ENCODE data around the gene OR52L1.
"Not testable (repeated sequence)": the region's sequence is repeated elsewhere in the genome, so short reads cannot be mapped to it uniquely, and the experiment has no call there.

OR52L1 gene

DNA sequence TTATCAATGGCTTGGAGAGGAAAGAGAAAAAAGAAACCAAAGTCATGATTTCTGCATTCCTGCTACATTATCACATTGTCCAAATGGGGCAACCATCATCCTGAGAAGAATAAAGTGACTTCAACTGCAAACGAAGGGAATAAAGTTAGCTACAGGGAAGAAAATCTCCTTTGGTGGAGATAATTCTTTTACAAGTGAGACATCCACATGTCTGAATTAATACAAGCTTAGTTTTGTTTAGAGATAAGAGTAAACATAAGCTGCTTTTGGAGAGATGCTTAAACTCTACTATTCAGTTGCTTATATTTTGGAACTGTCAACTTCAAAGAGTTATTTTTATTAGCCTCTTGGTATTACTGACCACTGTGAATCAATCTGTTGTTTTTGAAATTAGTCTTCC lies at the start of gene OR52L1:
Gene OR52L1 (minus strand): TSS at position 101 of the 400 bp plus-strand sequence. CDS start 55 bp downstream, at position 46.
- DNase-seq (ENCODE audit: low spot score) = no peak

DNA sequence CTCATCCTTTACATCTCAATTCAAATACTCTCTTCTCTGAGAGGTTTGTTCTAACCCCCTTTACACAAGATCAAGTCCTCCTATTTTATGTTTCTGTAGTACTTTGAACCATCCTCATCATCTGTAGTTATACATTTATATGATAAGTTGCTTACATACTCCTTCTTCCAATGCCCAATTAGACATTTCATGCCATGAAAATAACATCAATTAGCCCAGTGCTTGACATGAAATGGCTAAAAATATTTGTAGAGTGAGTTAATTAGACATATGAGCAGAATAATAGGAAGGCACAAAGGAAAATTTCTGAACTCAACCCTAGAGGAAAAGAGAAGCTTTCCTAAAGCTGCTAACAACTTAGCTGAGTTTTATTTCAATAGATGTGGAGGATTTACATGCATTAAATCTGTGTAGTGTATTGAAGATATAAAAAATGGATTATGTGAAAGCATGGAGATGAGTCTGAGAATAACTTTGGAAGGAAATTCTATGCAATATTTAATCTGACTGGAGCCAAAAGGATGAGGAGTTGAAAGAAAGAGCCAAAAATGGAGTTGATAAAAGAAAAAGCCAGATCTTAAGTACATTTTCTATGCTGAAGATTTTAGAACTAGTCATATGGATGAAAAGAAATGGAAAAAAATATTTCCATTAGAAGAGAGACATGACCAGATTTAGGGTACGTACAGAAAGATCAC lies 44.1 kb upstream of the OR52L1 start, which contains the start of gene OR56A1:
Gene OR56A1 (minus strand): TSS at position 51 of the 698 bp plus-strand sequence. CDS start 3,066 bp downstream, outside the sequence.
- DNase-seq (ENCODE audit: low spot score) = no peak

DNA sequence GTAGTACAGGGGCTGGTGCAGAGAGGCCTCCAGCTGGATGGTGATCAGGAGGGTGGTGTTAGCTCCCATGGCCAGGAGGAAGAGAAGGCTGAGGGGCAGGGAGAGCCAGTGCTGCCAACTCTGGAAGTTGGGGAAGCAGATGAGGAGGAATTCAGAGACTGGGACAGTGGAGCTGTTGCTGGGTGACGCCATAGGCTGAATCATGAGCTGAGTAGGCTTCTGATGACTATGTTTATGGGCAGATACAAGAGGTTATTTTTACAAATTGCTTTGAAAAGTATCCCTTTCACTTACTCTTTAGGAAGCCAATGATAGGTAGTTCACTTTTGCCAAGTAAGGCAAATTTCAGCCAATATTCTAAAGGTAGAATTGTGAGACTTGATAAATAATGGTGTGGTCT lies 40.7 kb upstream of the OR52L1 start:
- DNase-seq (ENCODE audit: low spot score) = no peak

DNA sequence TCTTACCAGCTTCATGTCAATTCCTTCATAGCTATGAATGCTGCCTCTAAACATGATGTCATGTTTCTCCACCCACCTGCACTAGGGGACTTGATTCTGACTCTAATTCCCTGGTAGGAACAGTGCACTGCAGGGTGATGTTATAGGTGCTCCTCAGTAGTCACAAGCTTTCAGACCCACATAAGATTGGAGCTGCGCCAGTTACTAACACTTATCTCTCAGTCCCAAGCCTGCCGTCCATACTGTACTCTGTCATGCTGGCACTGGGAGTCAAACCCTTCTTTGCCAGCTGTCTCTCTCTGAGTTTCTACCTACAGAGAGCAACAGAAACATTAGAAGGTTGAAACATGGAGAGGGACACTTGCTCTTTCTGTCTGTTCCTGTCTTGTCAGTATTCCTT lies 38.3 kb upstream of the OR52L1 start:
- DNase-seq (ENCODE audit: low spot score) = no peak

DNA sequence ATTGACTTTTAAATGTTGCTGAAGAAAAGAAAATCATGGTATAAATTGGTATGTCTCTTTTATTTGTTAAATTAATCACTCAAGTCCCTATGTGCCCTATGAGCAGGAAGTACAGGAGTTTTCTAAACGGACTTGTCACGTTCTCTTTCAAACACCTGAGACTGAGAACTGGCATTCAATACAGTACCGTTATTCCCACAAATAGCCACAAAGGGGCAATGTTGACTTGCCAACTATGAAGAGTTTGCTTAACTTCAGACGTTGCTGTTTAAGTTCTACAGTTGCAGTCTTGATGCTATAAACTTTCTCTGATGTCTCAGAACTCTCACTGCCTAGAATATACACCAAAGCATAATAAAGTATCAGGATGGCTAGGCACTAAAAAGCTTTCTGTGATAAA lies 36.2 kb upstream of the OR52L1 start:
- DNase-seq (ENCODE audit: low spot score) = peak; percentile 47

DNA sequence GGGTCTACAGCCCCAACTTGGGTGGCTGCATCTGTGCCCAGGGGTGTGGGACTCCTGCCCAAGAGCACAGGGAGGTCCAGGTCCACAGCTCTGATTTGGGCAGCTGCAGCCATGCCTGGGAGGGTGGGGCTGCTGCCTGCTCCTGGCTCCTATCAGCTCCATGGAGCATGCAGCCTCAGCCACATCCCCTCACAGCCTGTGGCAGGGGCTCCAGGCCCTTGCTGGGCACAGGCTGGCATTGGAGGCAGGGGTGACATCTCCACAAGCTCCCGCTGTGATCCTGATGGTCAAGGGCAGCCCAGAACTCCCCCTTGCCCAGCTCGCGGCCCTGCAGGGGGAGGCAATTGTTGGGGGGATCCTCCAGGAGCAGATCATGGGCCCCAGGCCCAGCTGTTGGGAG lies 26.3 kb upstream of the OR52L1 start:
- DNase-seq (ENCODE audit: low spot score) = no peak

DNA sequence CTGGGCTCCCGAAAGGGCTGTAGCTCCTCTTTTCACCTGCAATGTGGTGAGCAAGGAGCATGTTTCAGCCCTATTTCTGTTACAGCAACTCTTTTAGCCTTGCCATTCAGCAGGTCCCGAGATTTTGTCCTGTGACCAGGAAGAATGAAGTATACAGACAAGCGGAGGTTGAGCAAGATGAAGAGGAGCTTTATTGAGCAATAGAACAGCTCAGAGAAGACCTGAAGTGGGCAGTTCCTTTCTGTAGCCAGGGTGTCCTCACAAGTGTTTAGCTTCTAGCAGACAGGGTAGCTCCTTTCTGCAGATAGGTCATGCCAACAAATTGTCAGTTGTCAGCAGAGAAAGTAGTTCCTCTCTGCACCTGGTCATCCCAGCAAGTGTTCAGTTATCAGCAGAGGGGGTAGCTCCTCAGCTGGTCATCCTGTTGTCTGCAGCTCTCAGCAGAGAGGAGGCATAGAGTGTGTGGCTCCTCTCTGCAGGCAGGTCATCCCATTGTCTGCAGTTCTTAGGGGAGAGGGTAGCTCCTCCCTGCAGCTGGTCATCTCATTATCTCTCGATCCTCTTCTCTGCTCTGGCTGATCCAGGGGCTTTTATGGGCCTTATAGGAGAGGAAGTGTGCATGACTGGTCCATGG lies 25.4 kb upstream of the OR52L1 start:
- no peak for DNase-seq (ENCODE audit: low spot score)

DNA sequence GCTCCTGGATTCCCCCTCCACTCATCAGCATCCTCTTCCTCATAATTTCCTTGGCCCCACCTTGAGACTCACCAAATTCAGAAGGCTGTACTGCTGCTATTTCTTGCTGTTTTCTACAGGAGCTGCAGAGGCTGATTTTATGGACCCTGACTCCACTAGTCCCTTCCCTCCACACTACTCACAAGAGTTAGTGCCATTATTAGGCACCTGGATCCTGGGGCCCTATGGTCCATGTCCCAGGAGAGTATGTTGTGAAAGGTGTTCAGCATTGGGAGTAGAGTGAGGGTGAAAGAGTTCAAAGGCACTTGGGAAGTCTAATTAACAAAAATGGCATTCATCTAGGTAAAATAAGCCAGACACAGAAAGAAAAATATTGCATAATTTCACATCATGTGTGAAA lies 20.1 kb upstream of the OR52L1 start, which contains the start of gene OR56A4:
Gene OR56A4 (minus strand): TSS at position 101 of the 400 bp plus-strand sequence. CDS start 3,954 bp downstream, outside the sequence.
- DNase-seq (ENCODE audit: low spot score) = no peak

DNA sequence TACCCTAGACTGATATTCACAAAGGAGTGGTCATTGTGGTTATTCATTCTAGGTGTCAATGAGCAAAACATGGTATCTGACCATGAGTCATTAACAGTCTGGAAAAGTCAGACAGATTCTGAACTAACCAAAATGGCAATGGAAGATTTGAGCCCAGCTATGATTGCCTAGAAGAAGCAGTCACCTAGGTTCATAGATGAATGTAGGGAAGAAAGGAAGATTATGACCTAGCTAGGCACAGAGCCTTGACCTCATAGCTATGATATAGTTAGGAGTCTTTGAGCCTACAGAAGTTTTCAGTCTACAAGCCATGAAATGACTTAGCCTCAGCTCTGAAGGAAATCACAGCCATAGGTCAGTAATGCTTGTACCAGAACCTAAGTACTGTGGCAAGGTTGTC lies 19.6 kb upstream of the OR52L1 start:
- DNase-seq (ENCODE audit: low spot score) = no peak

DNA sequence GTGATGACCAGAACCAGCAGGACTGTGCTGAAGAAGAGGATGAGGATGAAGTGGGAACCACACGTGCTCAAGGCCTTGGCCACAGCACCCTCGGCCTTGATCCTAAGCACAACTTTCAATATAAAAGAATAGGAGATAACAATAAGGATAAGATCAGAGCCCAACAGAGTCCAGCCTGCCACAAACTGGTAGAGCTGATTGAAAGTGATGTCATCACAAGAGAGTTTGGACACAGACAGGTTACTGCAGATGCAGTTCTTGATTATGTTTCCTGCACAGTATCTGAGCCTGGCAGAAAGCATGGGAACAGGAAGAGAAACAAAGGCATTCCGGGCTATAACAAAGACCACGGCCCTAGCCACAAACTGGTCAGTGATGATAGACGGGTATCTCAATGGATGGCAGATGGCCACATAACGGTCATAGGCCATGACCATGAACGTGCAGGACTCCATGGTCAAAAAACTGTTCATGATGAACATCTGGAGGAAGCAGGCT lies 15.5 kb upstream of the OR52L1 start:
- DNase-seq (ENCODE audit: low spot score) = no peak

DNA sequence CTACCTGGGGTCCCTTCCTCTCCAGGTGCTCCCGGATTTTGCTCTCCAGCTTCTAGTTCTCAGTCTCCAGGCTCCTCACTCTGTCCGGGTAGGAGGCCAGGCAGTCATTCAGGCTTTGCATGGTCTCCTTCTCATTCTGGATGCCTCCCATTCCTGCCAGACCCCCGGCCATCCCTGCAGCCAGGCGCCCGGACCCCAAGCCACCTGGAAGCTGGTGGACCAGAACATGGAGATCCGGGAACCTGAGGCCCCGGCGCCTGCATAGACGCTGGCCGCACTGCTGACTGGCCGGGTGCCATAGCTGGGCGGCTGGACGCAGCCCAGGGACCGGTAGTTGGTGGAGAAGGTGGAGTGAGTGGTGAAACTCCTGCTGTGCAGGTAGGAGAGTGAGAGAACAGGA lies 8.0 kb upstream of the OR52L1 start:
- DNase-seq (ENCODE audit: low spot score) = no peak

DNA sequence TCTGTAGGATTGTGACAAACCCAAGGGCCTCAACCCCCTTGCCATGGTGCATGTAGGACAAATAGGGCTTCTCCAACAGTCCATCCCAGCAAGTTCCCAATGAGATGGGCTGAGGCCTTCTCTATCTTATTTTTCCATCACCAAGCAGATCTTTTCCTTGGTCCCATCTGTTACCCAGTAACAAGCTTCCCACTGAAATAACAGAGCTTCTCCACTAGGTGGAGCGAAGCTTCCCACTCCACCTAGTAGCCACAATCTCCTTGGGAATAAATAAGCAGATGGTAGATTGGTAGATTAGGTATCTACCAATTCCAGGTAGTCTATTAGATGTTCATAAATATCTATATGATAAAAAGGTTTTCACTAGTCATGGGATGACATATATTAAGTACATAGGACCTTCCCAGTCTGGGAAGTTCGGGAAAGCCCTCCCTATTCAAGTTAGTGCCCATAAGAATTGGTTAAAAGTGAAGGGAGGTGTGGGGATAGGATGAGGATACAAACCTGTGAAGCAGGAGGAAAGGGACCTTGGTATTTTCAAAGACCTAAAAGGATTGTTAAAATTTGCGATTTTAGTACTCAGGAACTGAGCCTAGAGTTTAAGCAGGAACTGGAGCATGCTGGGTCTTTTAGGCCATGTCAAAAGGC lies 5.9 kb upstream of the OR52L1 start:
- DNase-seq (ENCODE audit: low spot score) = no peak

DNA sequence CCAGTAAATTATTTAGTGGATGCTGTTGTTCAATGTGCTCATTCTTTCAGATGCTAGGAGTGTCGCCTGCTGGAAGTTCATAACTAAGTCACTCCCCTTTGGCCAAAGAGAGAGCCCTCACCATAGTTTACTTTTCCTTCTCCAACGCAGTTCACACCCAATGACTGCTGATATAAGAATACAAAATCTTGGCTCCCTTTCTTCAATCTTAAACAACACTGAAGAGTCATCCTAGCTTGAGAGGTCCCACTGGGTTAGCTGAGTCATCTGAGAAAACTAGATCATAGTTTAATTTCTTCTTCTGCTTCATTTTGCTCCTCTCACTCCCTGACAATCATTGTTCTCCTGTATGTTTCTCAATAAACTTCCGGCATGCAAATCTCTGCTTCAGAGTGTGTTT lies 5.4 kb upstream of the OR52L1 start:
- DNase-seq (ENCODE audit: low spot score) = no peak

DNA sequence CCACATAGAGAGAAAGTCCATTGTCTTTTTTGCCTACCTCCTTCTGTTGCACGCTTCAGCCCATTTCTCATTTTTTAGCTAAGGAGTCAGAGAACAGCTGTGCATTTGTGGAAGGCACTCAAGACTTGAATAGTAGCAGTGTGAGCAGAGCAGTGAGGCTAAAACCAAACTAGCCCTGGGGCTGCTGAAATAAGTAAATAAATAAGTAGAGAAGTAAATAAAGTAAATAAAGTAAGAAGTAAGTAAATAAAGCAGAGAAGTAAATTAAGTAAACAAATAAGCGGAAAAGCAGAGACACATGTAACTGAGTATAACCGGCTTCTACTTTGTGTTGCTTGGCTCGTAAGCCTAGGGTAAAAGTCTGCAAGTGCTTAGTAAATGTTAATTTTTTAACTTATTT lies 2.4 kb upstream of the OR52L1 start:
- DNase-seq (ENCODE audit: low spot score) = no peak

DNA sequence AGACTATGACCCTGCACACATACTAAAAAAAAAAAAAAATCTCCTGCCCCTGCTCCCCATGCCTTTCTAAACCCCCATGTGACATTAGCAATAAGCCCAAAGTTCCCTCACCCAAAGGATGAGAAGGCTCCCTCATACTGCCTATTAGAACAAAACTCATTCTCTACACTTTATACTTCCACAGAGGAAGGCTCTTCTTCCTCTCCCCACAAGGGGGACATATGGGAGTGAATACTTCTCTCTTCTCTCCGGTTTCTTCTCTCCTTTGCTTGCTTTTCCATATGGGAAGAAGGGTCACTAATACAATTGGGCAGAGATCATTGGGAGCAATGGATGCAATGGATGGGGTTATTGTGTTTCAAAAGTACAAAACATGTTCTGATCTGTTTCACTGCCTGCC lies 3.3 kb downstream of the OR52L1 start:
- DNase-seq (ENCODE audit: low spot score) = no peak

DNA sequence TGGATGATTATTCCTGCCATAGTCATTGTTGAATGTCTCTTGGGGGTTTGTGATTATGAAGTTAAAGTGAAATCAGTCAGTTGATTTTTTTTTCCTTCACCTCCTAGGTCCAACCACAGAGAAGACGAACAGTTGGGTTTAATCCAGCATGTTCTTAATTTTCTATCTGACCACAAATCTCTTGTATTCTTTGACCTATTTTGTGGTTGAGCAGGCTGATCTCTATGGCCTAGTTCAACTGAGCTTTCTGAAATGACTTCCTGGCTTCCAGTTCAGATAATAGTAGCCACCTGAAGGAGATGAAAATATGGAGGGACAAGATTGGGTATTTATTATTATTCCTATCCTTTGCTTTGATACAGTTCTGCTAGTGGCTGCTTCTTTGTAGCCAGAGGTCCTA lies 13.3 kb downstream of the OR52L1 start:
- DNase-seq (ENCODE audit: low spot score) = no peak

DNA sequence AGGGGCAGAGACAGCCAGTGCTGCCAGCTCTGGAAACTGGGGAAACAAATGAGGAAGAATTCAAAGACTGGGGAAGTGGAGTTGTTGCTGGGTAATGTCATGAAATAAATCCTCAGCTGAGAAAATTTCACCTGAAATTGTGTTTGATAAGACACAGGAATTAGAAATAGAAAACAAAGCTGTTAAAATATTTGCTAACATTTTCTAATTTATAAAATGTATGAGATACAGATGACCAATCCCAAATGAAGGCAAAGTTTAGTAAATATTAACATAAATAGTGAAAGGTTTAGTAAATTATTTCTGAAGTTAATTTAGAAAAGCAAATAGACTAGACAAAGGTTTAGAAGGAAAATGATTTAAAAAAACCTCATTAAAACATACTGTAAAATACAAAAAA lies 18.4 kb downstream of the OR52L1 start, which contains the start of gene OR56A5:
Gene OR56A5 (minus strand): TSS at position 101 of the 400 bp plus-strand sequence. CDS start 0 bp downstream, at position 101.
- DNase-seq (ENCODE audit: low spot score) = no peak

DNA sequence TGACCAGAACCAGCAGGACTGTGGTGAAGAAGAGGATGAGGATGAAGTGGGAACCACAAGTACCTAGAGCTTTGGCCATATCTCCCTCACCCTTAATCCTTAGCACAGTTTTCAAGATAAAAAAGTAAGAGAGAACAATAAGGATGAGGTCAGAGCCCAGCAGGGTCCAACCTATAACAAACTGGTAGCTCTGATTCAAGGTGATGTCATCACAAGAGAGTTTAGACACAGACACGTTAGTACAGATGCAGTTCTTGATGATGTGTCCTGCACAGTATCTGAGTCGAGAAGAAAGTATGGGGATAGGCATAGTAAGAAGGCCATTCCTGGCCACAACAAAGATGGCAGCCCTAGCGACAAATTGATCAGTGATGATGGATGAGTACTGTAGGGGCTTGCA lies 19.1 kb downstream of the OR52L1 start:
- no peak for DNase-seq (ENCODE audit: low spot score)

DNA sequence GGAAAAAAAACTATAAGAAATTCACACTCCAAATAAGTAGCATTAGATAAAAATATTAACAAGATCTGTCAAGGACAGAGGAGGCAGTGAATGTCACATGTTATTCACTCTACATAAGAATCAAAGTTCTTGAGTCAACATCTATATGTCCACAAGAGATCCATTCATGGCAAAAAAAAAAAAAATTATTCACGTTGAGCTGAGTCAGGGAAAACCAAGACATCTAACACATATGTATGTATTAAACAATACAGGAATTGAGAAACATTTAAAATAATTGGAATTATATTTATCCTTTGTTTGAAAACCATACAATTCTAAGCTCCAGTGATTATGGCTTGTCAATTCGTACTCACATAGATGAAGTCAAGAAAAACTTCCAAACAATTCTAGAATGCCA lies 19.8 kb downstream of the OR52L1 start:
- DNase-seq (ENCODE audit: low spot score) = no peak

DNA sequence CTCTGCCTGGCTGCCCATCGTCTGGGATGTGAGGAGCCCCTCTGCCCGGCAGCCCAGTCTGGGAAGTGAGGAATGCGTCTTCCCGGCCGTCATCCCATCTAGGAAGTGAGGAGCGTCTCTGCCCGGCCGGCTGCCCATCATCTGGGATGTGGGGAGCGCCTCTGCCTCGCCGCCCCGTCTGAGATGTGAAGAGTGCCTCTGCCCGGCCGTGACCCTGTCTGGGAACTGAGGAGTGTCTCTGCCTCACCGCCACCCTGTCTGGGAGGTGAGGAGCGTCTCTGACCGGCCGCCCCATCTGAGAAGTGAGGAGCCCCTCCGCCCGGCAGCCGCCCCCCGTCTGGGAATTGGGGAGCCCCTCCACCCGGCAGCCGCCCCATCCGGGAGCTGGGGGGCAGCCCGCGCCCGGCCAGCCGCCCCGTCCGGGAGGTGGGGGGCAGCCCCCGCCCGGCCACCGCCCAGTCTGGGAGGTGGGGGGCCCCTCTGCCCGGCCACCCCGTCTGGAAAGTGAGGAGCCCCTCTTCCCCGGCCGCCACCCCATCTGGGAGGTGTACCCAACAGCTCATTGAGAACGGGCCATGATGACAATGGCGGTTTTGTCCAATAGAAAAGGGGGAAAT lies 26.0 kb downstream of the OR52L1 start:
- DNase-seq (ENCODE audit: low spot score) = not testable (repeated sequence)

DNA sequence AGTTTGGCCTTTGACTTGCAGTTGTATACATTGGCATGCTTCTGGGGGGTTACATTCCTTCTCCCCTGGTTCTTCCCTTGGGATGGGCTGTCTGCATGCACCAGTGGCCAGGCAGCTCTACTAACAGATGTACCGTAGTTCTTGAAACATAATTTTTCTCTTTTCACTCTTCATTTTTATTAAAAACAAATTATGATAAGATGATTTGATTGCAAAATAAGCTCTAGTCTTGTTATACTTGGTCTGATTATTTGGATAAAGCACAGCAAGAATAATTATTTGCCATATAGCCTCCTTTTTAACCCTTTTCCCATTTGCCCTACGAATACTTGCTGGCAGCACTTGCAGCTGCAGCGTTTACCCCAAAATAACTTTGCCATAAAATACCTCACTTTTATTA lies 31.2 kb downstream of the OR52L1 start:
- DNase-seq (ENCODE audit: low spot score) = no peak

DNA sequence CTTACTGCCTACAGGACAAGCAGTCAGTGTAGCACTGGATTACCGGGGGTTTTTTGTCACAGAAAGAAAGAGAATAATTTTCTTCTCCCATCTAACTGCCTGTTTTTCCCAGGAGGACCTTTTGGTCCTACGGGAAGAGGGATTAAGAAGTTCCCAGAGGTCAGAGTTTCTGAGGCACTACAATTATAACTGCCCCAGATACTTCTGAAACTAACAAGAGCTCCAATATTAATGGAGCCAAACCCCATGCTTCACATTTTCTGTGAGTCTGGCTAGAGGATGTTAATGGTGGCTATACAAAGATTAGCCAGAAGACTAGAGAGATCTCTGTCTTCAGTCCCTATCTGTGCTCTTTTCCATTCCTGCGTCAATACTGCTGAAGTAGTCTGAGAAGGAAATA lies 44.8 kb downstream of the OR52L1 start, which contains the start of gene OR56A3:
Gene OR56A3 (plus strand): TSS at position 301 of the 400 bp plus-strand sequence. CDS start 5,096 bp downstream, outside the sequence.
- DNase-seq (ENCODE audit: low spot score) = no peak
